ENCODE data around the gene BEGAIN. TPM values are rescaled to one million over a fixed set of nuclear protein-coding genes. Genes with fewer than 3 reads are reported as not detected.

Gene BEGAIN
- total and polyA plus RNA-seq, 2 donors (not counting 1 experiment from before 2014, with no cell fraction given) = under 0.01 to 0.17 TPM

DNA sequence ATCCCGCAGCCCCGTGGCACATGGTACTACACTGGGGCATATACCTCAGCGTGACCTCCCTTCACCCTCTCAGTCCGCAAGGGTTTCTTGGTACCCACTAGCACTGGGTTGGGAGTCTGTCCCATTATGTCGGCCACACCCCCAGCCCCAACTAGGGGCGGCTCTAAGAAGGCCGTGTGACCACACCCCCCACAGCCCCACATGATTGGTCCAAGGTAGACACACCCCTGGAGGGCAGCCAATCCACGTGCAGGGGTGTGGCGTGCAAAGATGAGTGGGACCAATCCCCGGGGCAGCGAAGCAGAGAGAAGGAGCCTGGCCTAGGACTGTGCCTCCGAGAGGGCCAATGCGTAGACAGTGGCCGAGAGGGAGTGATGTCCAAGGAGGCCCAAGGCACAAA is 34.6 kb upstream of the BEGAIN start:
- Histone ChIP-seq H3K36me3 (ENCODE audit: control insufficient read depth, insufficient read depth, low read length) (no peaks in the 10 kb centered on the region), H2AFZ (ENCODE audit: low read length) (no peak overlapping the region), H3K27me3 (ENCODE audit: control insufficient read depth, insufficient read depth, low read length) (peaks cover 2% of the 10 kb centered on the region), H3K4me3 (replicated peaks in 1 of 4; ENCODE audit: control extremely low read depth in 1 of 4, insufficient read depth in 1 of 4, low read depth in 3 of 4, low read length in 4 of 4) (no peak overlapping the region), H4K20me1 (ENCODE audit: control insufficient read depth, extremely low read depth, insufficient read depth, low read length) (no peaks in the 10 kb centered on the region), H3K9ac (ENCODE audit: insufficient read depth, low read length) (no peak overlapping the region), H3K4me1 (ENCODE audit: control insufficient read depth, extremely low read depth, insufficient read depth, low read length) (no peaks in the 10 kb centered on the region), H3K27ac (ENCODE audit: insufficient read depth, low read length) (no peak overlapping the region), H3K9me3 (ENCODE audit: control insufficient read depth, insufficient read depth, low read depth, low read length) (no peaks in the 10 kb centered on the region), H3K4me2 (ENCODE audit: extremely low read depth, insufficient read depth, low read length) (no peak overlapping the region), H3K79me2 (ENCODE audit: control insufficient read depth, insufficient read depth, low read length) (no peaks in the 10 kb centered on the region)
- TF ChIP-seq EZH2 (IDR thresholded peaks at IDR 0.05; ENCODE audit: low read length, missing control alignments) = no peak
- TF ChIP-seq, protein P1, sequence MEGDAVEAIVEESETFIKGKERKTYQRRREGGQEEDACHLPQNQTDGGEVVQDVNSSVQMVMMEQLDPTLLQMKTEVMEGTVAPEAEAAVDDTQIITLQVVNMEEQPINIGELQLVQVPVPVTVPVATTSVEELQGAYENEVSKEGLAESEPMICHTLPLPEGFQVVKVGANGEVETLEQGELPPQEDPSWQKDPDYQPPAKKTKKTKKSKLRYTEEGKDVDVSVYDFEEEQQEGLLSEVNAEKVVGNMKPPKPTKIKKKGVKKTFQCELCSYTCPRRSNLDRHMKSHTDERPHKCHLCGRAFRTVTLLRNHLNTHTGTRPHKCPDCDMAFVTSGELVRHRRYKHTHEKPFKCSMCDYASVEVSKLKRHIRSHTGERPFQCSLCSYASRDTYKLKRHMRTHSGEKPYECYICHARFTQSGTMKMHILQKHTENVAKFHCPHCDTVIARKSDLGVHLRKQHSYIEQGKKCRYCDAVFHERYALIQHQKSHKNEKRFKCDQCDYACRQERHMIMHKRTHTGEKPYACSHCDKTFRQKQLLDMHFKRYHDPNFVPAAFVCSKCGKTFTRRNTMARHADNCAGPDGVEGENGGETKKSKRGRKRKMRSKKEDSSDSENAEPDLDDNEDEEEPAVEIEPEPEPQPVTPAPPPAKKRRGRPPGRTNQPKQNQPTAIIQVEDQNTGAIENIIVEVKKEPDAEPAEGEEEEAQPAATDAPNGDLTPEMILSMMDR (conservative IDR thresholded peaks at IDR 0.05 in 1 of 2, IDR thresholded peaks at IDR 0.05 in 1 of 2; ENCODE audit: low read depth in 1 of 2, low read length in 2 of 2) = no peak
- no peak for DNase-seq (ENCODE audit: low read depth in 2 of 2)

DNA sequence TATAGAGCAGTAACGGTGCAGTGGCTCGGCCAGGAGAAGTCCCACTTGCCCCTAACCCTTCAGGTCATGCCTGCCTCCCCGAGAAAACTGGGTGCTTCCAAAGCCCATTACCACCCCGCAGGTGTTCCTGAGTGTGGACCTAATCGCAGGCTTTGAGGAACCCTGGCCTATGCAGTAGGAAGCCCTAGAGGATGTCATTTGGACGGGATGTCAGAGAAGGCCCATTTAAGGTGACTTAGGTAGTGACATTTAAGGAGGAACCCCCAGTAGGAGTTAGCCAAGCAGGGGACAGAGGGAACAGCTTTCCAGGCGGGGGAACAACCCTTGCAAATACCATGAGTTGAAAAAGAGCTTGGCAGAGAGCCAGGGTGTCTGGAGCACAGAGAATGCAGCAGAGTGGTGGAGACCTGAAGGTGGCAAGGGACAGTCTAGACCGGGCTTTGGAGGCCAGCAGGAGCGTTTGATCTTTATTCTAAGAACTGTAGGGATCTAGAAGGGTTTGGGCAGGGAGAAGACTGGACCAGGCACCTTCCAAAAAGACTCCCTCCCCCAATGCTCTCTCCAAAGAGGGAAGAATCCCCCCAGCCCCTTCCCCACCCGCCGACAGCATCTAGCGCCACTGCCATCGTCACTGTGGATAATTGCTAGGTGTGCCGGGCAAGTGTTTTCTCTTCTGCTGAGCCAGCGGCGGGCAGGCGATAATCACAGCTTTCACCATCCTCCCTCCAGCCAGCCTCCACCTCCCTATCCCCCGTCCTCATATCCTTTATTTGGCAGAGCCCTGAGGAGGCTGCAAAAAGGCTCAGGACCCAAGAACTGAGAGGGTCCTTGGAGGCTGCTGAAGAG is 33.3 kb upstream of the BEGAIN start:
- TF ChIP-seq EZH2 (IDR thresholded peaks at IDR 0.05; ENCODE audit: low read length, missing control alignments) = no peak
- TF ChIP-seq, protein P1 (conservative IDR thresholded peaks at IDR 0.05 in 1 of 2, IDR thresholded peaks at IDR 0.05 in 1 of 2; ENCODE audit: low read depth in 1 of 2, low read length in 2 of 2) = no peak
- peaks cover 2% of the 10 kb centered on the region for H3K27me3 ChIP-seq (ENCODE audit: control insufficient read depth, insufficient read depth, low read length)
- H3K4me3 ChIP-seq (replicated peaks in 1 of 4; ENCODE audit: control extremely low read depth in 1 of 4, insufficient read depth in 1 of 4, low read depth in 3 of 4, low read length in 4 of 4) = no peak overlapping the region
- no peak overlapping the region for H3K4me2 ChIP-seq (ENCODE audit: extremely low read depth, insufficient read depth, low read length)
- no peak overlapping the region for H3K9ac ChIP-seq (ENCODE audit: insufficient read depth, low read length)
- H3K36me3 ChIP-seq (ENCODE audit: control insufficient read depth, insufficient read depth, low read length) = no peaks in the 10 kb centered on the region
- H3K79me2 ChIP-seq (ENCODE audit: control insufficient read depth, insufficient read depth, low read length) = no peaks in the 10 kb centered on the region
- no peak for DNase-seq (ENCODE audit: low read depth in 2 of 2)
- H3K4me1 ChIP-seq (ENCODE audit: control insufficient read depth, extremely low read depth, insufficient read depth, low read length) = no peaks in the 10 kb centered on the region
- no peak overlapping the region for H3K27ac ChIP-seq (ENCODE audit: insufficient read depth, low read length)
- no peak overlapping the region for H2AFZ ChIP-seq (ENCODE audit: low read length)
- no peaks in the 10 kb centered on the region for H3K9me3 ChIP-seq (ENCODE audit: control insufficient read depth, insufficient read depth, low read depth, low read length)
- H4K20me1 ChIP-seq (ENCODE audit: control insufficient read depth, extremely low read depth, insufficient read depth, low read length) = no peaks in the 10 kb centered on the region

DNA sequence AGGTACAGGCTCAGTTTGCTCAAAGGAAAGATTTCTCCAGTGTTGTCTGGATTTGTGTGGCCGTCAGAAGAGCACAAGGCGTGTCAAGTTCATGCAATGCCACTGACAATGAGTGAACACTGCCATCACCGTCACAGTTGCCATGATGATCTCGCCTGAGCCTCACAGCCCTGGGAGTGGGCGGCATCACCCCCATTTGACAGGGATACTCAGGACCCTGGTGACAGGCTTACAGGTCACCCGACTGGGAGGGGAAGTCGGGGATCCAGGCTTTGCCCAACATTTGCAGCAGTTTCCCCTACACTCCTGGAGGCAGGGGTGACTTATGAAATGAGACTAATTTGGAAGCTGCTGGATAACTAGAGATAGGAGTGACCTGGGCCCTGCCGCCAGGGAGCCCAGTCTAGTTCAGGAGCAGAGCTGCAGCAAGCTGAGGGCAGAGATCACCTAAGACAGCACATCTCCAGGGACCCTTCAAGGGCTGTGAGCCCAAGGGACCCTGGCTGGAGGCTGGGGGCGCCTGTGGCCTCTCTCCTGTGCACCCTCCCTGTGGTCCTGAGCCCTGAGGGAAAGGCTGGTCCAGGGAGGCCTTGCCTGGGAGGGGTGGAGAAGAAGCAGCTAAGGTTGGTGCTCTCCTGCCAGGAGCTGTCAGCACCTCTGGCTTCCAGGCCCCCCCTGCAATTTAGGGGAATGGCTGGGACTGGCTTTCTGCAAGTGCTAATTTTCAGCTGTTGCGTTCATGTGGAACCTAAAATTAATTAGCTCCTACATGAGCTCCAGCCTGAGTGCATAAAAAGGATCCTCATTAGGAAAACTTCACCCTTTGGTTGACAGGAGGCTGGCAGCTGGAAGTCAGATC is 32.4 kb upstream of the BEGAIN start:
- H3K9me3 ChIP-seq (ENCODE audit: control insufficient read depth, insufficient read depth, low read depth, low read length) = no peaks in the 10 kb centered on the region
- no peak overlapping the region for H3K4me3 ChIP-seq (replicated peaks in 1 of 4; ENCODE audit: control extremely low read depth in 1 of 4, insufficient read depth in 1 of 4, low read depth in 3 of 4, low read length in 4 of 4)
- no peak overlapping the region for H2AFZ ChIP-seq (ENCODE audit: low read length)
- H3K27me3 ChIP-seq (ENCODE audit: control insufficient read depth, insufficient read depth, low read length) = peaks cover 2% of the 10 kb centered on the region
- H3K9ac ChIP-seq (ENCODE audit: insufficient read depth, low read length) = no peak overlapping the region
- no peaks in the 10 kb centered on the region for H4K20me1 ChIP-seq (ENCODE audit: control insufficient read depth, extremely low read depth, insufficient read depth, low read length)
- no peak overlapping the region for H3K4me2 ChIP-seq (ENCODE audit: extremely low read depth, insufficient read depth, low read length)
- H3K4me1 ChIP-seq (ENCODE audit: control insufficient read depth, extremely low read depth, insufficient read depth, low read length) = no peaks in the 10 kb centered on the region
- TF ChIP-seq, protein P1 (conservative IDR thresholded peaks at IDR 0.05 in 1 of 2, IDR thresholded peaks at IDR 0.05 in 1 of 2; ENCODE audit: low read depth in 1 of 2, low read length in 2 of 2) = no peak
- no peak for TF ChIP-seq EZH2 (IDR thresholded peaks at IDR 0.05; ENCODE audit: low read length, missing control alignments)
- no peaks in the 10 kb centered on the region for H3K79me2 ChIP-seq (ENCODE audit: control insufficient read depth, insufficient read depth, low read length)
- no peaks in the 10 kb centered on the region for H3K36me3 ChIP-seq (ENCODE audit: control insufficient read depth, insufficient read depth, low read length)
- no peak overlapping the region for H3K27ac ChIP-seq (ENCODE audit: insufficient read depth, low read length)
- DNase-seq (ENCODE audit: low read depth in 2 of 2) = no peak
